K562 (cell line): ENCODE results near the gene RINL. TPM values are rescaled to one million over a fixed set of nuclear protein-coding genes. Genes with fewer than 3 reads are reported as not detected.
A peak's percentile ranks its signal among the peaks of the same experiment; 100 is the strongest.

Experiments
- CHD2 ChIP-seq: IDR thresholded peaks from 2 replicates; pipeline ENCODE4 v1.6.1; 2011; ENCODE audit warnings: low read depth, low read length
- CUX1 ChIP-seq: fragments of 200-800 bp; sonication (Bioruptor generic); IDR thresholded peaks from 2 replicates; pipeline ENCODE4 v1.6.1; 2016; ENCODE audit warnings: missing genetic modification characterization, missing compliant biosample characterization
- ELF4 ChIP-seq: fragments of 450-650 bp; formaldehyde crosslinking; IDR thresholded peaks from 2 replicates; pipeline ENCODE4 v1.4.0; 2022; ENCODE audit warnings: missing genetic modification characterization
- FOXA1 ChIP-seq: fragments of 450-650 bp; IDR thresholded peaks from 2 replicates; pipeline ENCODE4 v1.6.1; 2016; ENCODE audit warnings: mild to moderate bottlenecking, borderline replicate concordance
- HNRNPLL ChIP-seq: fragments of 200-400 bp; formaldehyde crosslinking; IDR thresholded peaks from 2 replicates; pipeline ENCODE4 v1.6.1; 2017; ENCODE audit warnings: low read length, low read depth, mild to moderate bottlenecking; ENCODE audit not compliant: poor library complexity, severe bottlenecking
- NFE2 ChIP-seq: IDR thresholded peaks from 2 replicates; pipeline ENCODE4 v1.6.1; 2014; ENCODE audit warnings: antibody characterized with exemption, low read depth
- PHTF2 ChIP-seq: fragments of 250-450 bp; sonication (Bioruptor Pico); IDR thresholded peaks from 2 replicates; pipeline ENCODE4 v1.5.0; 2021; ENCODE audit warnings: mild to moderate bottlenecking
- PTRF ChIP-seq: fragments of 450-650 bp; IDR thresholded peaks from 2 replicates; pipeline ENCODE4 v1.6.1; 2016; ENCODE audit warnings: mild to moderate bottlenecking, missing genetic modification characterization, missing compliant biosample characterization
- SOX6 ChIP-seq: fragments of 450-650 bp; IDR thresholded peaks from 2 replicates; pipeline ENCODE4 v1.6.1; 2014; ENCODE audit warnings: mild to moderate bottlenecking
- SRSF7 ChIP-seq: fragments of 200-400 bp; formaldehyde crosslinking; optimal IDR thresholded peaks from 2 replicates; pipeline ENCODE3; 2017; ENCODE audit warnings: mild to moderate bottlenecking, low read depth, low read length
- THAP7 ChIP-seq: fragments of 250-450 bp; sonication (Bioruptor Pico); IDR thresholded peaks from 2 replicates; pipeline ENCODE4 v1.5.0; 2021
- ZEB2 ChIP-seq: fragments of 450-650 bp; IDR thresholded peaks from 2 replicates; pipeline ENCODE4 v1.6.1; 2016
- ZKSCAN1 ChIP-seq: fragments of 150-350 bp; IDR thresholded peaks from 2 replicates; pipeline ENCODE4 v1.6.1; 2016; ENCODE audit warnings: low read depth, low read length
- ZNF280B ChIP-seq: fragments of 250-450 bp; sonication (Bioruptor Pico); IDR thresholded peaks from 2 replicates; pipeline ENCODE4 v1.5.1; 2021; ENCODE audit warnings: mild to moderate bottlenecking
- ZNF609 ChIP-seq: sonication (generic); formaldehyde crosslinking; IDR thresholded peaks from 2 replicates; pipeline ENCODE4 v1.8.1; 2023; ENCODE audit warnings: missing genetic modification reagents, mild to moderate bottlenecking, borderline replicate concordance
- ZNF644 ChIP-seq: fragments of 200-800 bp; sonication (Bioruptor generic); IDR thresholded peaks from 2 replicates; pipeline ENCODE4 v1.6.1; 2016; ENCODE audit warnings: low read depth, missing genetic modification characterization, missing compliant biosample characterization
- polyA plus RNA-seq, 8 experiments: library from polyadenylated mRNA; depleted of rRNA in 4 of 8; stranded (reverse) in 5 of 8; unstranded in 3 of 8; fragments of >200 nt; fragmentation: Nextera tagmentation in 2 of 8; fragmentation: Illumina TruSeq in 1 of 8; extraction: Ambion mirVana in 2 of 8; extraction: Trizol in 1 of 8; gene quantifications; 2 replicates each; pipeline versions ENCODE4 v1.2.1 to v1.2.3, GENCODE V29; 2011 to 2014; ENCODE audit warnings: inconsistent platforms in 1 of 8, missing spikeins in 1 of 8
- total RNA-seq, 7 experiments: library from RNA; depleted of rRNA in 6 of 7; stranded (reverse); fragments of >200 nt in 6 of 7; fragmentation: Illumina TruSeq in 2 of 7; extraction: Trizol in 2 of 7; gene quantifications; 2 replicates each; pipeline versions ENCODE4 v1.2.1 to v1.2.3, GENCODE V29; 2011 to 2021; ENCODE audit warnings: low replicate concordance in 1 of 7

The RINL gene
- total and polyA plus RNA-seq, 9 of the 15 experiments (the other 6 are each of a cell fraction or from before 2014, with no cell fraction given) = 0.82 to 10.9 (median 4.9) TPM

- TF ChIP-seq SOX6 (peak; percentile 48), SRSF7 (no peak), FOXA1 (no peak), HNRNPLL (no peak), PTRF (no peak), NFE2 (no peak; the same call in 1 of the 2 replicates), ZEB2 (no peak), CHD2 (peak; percentile 49; the same call in 1 of the 2 replicates), ZNF280B (CRISPR knock-in tag) (no peak), ZNF609 (CRISPR knock-in tag) (0 out of 2 replicates have a peak, but pooled peaks have one; percentile 13), PHTF2 (CRISPR knock-in tag) (no peak), ZNF644 (tag) (0 out of 2 replicates have a peak, but pooled peaks have one; percentile 53), CUX1 (CRISPR knock-in tag) (no peak), THAP7 (CRISPR knock-in tag) (peak; percentile 54; the same call in 1 of the 2 replicates), ELF4 (CRISPR knock-in tag) (no peak), ZKSCAN1 (no peak; the same call in 1 of the 2 replicates)
Observed at GRCh38 chr19:38851622-38852230, 26.3 kb downstream of the RINL start (continued).
